CD4-positive, alpha-beta T cell treated with Interleukin-4 for 1 hour (primary cell): ENCODE results near the gene HNF1B.

ENCODE experiments used
- DNase-seq, 2 donors: peaks; one replicate each; pipeline ENCODE4 v3.0.0-alpha.2; 2020 to 2022

The HNF1B gene

DNA sequence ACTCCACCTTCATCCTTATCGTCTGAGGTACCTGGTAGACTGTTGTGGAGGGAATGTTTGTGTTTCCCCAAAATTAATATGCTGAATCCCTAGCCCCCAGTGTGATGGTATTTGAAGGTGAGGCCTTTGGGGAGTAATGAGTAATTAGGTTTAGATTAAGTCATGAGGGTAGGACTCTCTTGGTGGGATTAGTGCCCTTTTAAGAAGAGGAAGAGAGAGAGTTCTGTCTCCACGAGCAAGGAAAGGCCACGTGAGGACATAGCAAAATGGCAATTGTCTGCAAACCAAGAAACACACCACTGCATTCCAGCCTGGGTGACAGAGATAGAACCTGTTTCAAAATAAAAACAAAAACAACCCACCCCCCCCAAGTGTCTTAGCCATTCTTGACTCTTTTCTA, 80.6 kb downstream of the HNF1B start:
- DNase-seq, result no peak

DNA sequence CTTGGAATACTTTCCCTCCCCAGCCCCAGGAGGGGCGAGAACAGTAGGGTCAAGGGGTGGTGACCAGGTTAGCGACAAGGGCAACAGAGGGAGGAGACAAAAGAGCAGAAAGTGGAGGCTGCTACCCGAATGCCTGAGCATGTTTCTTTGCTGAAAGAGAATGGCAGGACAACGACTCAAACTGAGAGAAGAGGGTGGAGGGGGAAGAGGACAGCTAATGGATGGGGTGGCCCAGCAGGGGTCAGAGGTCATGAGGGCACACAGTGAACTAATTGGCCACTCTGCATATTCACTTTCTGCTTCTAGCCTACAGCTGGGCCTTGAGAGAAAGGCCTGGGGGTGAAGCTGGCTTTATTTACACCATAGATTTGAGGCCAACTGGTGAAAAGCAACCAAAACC, 82.5 kb downstream of the HNF1B start:
- no peak for DNase-seq

DNA sequence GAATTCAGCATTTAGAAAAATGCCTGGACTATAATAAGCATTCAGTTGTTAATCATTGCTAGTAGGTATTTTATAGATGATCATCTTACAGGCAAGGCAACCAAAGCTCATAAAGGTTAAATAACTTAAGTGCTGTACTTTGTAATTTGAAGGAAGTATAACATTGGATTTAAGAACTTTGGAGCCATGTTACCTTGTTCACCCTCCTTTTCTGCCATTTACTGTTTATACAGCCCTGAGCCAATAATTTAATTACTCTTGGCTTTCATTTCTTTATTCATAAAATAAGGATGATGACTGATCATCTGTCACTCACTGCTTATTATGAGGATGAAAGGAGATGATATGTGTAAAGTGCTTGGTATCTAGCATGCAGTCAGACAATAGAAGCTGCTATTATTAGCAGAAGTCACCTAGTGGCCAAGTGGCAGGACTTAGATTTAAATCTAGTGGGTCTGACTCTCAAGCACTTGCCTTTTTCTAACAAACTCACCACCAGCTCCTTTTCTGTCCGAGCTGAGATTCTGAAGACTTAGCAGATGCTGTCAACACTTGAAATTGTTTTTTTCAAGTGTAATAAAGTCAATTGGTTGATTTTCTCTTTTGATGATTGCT, 83.4 kb downstream of the HNF1B start:
- no peak for DNase-seq

DNA sequence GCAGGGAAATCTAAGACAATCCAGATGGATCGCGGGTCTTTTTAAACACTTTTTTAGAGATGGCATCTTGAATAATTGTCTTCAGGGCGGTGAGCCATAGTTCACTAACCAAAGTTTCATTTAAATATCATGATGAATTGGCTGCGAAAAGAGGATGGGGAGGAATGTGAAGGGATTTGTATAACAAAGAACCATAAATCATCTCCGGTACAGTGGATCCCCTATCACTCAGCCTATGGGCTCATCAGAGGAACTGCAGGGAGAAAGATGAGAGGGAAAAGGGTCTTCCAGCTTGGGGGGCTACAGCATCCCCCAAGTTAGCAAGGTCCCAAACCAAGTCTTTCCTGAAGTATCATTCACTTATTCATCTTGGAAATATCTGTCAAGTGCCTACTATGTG, 84.9 kb downstream of the HNF1B start:
- DNase-seq, result no peak

DNA sequence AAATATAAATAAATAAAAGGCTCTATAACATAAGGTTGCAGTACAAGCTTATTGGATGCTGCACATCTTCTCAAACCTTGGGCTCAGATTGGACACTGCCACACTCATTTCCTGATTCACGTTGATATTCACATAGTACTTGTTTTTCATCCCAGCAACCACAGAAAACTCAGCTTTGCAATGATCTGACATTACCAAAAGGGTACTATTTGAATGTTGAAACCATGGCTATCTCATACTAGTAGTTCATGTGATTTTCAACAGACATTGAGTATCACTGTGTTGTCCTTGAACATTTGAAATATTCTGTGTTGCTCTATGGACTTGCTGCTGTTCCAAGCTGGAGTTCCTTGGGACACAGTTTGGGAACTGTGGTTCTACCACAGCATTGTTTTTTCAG, 87.7 kb downstream of the HNF1B start:
- DNase-seq, result no peak

DNA sequence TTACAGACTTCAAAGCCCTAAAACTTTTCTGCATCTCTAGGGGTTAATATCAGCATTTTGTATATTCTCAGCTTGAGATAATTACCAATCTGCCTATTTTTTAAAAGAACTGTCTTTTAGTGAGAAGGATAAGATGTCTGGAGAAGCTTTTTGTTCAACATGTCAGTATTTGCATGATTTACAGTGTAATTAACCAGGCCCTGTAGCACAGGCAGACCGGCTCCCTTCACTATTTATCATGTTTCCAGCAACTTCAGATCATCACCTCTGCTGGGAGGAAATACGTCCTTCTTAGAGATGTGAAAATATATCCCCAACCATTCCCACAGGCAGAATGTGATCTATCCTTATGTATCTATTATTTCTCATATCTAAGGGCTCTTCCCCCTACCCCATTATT, 93.0 kb downstream of the HNF1B start:
- no peak for DNase-seq

DNA sequence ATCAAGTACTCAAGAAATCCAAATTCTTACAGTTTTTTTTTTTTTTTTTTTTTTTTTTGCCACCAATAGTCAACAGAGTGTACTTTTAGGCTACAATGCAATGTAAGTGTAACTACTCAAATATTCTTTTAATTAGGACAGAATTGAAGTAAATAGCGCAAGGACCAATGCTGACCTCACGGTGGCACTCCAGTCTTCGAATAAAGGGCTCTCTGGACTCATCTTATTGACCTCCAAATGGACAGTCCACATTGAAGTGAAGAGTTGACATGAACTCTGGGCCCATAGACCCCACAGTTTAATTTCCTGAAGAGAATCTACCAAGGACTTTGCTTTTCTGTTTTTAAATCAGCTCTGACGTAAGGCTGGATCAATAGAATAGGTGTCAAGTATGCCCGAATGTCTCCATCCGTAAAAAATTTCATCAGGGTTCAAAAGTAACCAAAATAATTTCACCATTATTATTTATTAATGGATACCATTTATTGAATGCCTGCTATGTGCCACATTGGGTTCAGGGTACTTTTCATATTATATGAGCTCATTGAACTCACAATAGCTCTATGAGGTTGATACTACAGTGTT, 94.3 kb downstream of the HNF1B start:
- DNase-seq, result no peak

DNA sequence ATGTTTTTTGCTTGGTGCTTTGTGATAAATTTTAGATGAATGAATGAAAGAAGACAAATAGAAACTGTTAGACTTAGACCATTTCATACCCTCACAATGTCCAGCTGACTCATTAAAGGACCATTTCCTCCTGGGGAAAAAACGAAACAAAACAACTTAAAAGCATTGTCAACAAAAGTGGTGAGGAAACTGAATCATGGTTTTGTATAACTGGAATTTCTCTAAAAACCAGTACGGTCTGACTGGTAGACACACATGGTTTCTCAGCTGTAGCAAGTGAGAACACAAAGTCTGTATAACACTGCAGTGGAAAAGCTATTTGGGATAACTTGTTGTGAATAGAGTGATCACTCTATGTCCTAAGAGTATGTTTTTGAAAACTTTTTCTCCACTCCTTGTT, 96.3 kb downstream of the HNF1B start:
- no peak for DNase-seq

DNA sequence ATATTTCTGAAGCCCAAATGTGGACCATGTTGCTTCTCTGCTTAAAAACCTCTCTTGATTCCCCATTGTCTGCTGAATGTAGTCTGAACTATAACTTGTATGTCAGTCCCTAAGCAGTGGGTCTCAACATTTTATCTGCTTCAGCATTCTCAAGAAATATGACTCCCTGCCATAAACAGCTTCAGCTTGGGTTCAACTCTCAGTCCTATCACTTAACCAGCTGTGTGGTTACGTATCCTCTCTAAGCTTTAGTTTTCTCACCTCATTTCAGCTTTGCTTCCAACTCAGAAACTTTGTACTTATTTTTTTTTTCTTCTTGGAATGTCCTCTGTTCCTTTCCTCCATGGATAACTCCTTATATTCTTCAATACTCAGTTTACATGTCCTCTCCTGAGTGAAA, 97.0 kb downstream of the HNF1B start:
- DNase-seq, result no peak

DNA sequence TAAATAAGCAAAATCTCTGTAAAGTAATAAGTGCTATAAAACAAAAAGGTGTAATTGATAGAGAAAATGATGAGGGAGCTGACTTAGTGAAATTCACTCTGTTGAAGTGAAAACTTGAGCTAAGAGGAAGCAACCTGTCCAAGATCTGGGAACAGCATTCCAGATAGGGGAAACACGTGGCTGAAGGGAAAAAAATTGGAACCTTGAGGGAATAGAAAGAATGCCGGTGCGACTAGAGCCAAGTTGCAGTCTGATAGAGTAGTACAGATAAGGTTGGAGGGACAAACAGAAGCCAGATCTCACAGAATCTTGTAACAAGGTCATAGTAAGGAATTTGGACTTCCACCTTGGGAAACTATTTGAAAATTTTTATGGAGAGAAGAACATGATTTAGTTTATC, 101.0 kb downstream of the HNF1B start:
- no peak for DNase-seq

DNA sequence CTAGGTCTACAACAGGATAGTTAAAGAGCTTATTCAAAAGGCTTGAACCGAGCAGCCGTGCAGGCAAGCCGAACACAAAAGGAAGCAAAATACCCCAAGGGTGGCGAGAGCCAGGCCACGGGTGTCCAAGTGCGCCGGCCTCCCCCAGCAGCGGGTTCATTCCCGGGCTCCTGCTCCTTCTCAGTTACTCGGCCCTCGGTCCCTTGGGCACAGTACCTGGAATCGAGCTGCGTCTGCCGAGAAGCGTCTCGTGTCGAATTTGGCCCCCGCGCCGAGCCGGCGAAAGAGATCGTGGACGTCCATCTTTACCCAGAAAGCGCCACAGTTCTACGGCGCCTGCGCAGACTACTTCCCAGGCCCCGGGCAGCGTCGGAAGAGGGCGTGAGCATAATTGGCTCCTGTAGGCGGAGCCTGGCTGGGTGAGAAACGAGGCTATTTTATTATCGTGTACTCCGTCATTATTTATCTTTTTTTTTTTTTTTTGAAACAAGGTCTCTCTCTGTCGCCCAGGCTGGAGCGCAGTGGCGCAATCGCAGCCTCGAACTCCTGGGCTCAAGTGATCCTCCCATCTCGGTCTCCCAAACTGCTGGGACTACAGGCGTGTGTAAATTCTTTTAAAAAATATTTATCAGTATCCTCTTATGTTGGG, 101.6 kb downstream of the HNF1B start, which contains the start of gene DDX52:
TSS of gene DDX52 (minus strand) at position 329 of the 649 bp plus-strand sequence. CDS start at position 303, 26 bp downstream.
- DNase-seq, result peak; percentile 93 to 94

DNA sequence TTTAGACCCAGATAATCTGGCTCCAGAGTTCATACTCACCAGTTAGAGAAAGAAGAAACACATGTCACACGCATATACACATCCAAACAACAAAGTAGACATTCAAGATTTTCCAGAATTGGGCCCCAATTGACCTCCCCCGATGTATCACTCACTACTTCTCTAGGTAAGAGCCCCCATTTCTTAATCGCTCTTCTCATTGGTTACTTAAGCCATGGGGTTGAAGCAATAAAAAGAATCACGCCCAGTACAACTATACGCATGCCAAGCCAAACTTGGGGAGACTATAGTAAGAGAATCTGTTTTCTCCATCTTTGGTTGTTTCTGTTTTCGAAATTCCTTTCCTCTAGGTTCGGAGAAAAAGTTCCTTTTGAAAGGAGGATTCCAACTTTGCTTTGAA, 102.2 kb downstream of the HNF1B start:
- DNase-seq, result peak in 1 of 2 donors; percentile 19

DNA sequence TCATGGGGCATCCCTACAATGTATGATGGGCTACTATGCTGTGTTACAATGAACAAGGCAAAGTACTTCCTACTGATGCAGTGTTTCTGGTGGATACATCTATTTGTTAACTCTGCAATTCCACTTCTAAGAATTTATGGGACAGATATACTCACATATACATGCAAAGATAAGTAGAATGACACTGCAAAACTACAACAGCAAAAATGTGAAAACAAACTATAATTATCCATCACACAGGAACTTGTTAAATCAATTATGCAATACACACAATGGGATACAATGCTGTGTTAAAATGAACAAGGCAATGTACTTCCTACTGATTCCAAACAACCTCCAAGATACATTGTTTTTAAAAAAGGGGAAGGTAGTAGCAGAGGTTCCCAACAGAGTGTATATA, 104.8 kb downstream of the HNF1B start:
- DNase-seq, result no peak

DNA sequence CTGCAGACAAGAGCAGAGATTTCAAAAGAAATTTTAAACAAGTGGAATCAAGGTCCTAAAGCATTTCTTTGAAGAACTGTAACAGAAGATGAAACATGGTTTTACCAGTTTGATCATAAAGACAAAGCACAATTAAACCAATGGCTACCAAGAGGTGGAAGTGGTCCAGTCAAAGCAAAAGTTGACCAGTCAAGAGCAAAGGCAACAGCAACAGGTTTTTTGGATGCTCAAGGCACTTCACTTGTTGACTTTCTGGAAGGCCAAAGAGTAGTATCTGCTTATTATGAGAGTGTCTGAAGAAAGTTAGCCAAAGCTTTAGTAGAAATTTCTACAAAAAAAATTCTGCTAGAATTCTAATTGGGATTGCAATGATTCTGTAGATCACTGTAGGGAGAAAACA, 106.9 kb downstream of the HNF1B start:
- no peak for DNase-seq
